Measurements from ENCODE around the gene PRKN. TPM values are rescaled to one million over a fixed set of nuclear protein-coding genes. Genes with fewer than 3 reads are reported as not detected.

The PRKN gene
- total and polyA plus RNA-seq, 2 experiments from 2014 or later, result 11.7 to 28.1 TPM

DNA sequence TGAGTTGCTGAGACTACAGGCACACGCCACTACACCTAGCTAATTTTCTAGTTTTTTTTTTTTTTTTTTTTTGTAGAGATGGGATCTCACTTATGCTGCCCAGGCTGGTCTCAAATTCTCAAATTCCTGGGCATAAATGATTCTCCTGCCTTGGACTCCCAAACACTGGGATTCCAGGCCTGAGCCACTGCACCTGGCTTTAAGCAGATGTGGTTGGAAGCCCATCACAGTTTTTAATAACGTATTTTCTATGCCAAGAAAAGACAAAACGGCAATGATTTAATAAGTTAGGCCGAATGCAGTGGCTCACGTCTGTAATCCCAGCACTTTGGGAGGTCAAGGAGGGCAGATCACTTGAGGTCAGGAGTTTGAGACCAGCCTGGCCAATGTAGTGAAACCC is 456.6 kb downstream of the PRKN start:
- Histone ChIP-seq H3K36me3 (no peaks in the 10 kb centered on the region), H3K9me3 (ENCODE audit: low read depth) (no peaks in the 10 kb centered on the region), H3K27ac (no peak overlapping the region), H3K4me1 (ENCODE audit: low read depth) (peaks cover 8% of the 10 kb centered on the region), H3K4me3 (no peak overlapping the region), H3K27me3 (no peaks in the 10 kb centered on the region)
- no peak for DNase-seq (ENCODE audit: low read depth in 1 of 2, low spot score in 1 of 2)
- TF ChIP-seq, protein P1, sequence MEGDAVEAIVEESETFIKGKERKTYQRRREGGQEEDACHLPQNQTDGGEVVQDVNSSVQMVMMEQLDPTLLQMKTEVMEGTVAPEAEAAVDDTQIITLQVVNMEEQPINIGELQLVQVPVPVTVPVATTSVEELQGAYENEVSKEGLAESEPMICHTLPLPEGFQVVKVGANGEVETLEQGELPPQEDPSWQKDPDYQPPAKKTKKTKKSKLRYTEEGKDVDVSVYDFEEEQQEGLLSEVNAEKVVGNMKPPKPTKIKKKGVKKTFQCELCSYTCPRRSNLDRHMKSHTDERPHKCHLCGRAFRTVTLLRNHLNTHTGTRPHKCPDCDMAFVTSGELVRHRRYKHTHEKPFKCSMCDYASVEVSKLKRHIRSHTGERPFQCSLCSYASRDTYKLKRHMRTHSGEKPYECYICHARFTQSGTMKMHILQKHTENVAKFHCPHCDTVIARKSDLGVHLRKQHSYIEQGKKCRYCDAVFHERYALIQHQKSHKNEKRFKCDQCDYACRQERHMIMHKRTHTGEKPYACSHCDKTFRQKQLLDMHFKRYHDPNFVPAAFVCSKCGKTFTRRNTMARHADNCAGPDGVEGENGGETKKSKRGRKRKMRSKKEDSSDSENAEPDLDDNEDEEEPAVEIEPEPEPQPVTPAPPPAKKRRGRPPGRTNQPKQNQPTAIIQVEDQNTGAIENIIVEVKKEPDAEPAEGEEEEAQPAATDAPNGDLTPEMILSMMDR (IDR thresholded peaks at IDR 0.05; ENCODE audit: low read depth, low read length), result no peak

DNA sequence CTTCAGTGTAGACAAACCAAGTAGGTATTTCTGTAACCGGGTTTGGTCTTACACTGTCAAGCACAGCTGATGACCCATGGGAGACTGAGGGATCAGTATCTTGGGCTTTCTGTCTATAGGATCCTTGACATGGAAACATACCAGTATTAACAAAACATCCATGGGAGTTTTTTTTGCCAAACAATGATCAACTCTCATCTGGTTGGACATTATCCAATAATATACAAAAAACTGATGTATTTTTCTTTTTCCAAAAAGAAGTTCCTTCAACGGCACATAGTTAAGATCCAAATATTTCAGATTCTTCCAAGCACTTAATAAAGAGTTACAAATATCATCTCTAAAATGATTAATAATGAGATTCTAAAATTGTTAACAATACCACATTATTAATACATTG is 459.9 kb downstream of the PRKN start:
- H3K4me1 ChIP-seq (ENCODE audit: low read depth), result peaks cover 8% of the 10 kb centered on the region
- H3K4me3 ChIP-seq, result no peak overlapping the region
- no peak overlapping the region for H3K27ac ChIP-seq
- no peaks in the 10 kb centered on the region for H3K27me3 ChIP-seq
- TF ChIP-seq, protein P1 (IDR thresholded peaks at IDR 0.05; ENCODE audit: low read depth, low read length), result no peak
- H3K36me3 ChIP-seq, result no peaks in the 10 kb centered on the region
- DNase-seq (ENCODE audit: low read depth in 1 of 2, low spot score in 1 of 2), result no peak
- no peaks in the 10 kb centered on the region for H3K9me3 ChIP-seq (ENCODE audit: low read depth)

DNA sequence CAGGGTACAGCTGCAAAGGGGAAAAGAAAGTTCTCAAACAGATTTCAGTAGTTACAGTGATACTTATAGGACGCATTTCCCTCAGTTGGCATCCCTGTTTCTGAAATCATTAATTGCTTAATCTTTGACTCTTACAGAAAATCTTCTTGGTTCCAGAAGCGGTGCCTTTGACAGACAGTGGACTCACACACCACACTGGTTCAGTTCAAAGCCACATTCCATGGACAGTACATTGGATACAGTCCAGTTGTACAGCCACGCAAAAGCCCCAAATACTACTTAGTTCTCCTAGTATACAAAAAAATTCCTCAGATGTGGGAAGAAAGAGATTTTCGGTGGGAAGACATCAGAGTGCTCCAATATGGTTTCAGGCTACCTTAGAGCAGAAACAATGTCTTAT is 460.4 kb downstream of the PRKN start:
- Histone ChIP-seq H3K27me3 (no peaks in the 10 kb centered on the region), H3K4me1 (ENCODE audit: low read depth) (peaks cover 8% of the 10 kb centered on the region), H3K27ac (no peak overlapping the region), H3K4me3 (no peak overlapping the region), H3K36me3 (no peaks in the 10 kb centered on the region), H3K9me3 (ENCODE audit: low read depth) (no peaks in the 10 kb centered on the region)
- DNase-seq (ENCODE audit: low read depth in 1 of 2, low spot score in 1 of 2), result no peak
- TF ChIP-seq, protein P1 (IDR thresholded peaks at IDR 0.05; ENCODE audit: low read depth, low read length), result no peak

- Histone ChIP-seq H3K27me3 (no peaks in the 10 kb centered on the region), H3K36me3 (no peaks in the 10 kb centered on the region), H3K4me3 (no peak overlapping the region), H3K27ac (no peak overlapping the region), H3K9me3 (ENCODE audit: low read depth) (no peaks in the 10 kb centered on the region), H3K4me1 (ENCODE audit: low read depth) (peaks cover 8% of the 10 kb centered on the region)
- no peak for DNase-seq (ENCODE audit: low read depth in 1 of 2, low spot score in 1 of 2)
- TF ChIP-seq, protein P1 (IDR thresholded peaks at IDR 0.05; ENCODE audit: low read depth, low read length), result no peak
Measured at GRCh38 chr6:162264581-162264980, 463.0 kb downstream of the PRKN start.

DNA sequence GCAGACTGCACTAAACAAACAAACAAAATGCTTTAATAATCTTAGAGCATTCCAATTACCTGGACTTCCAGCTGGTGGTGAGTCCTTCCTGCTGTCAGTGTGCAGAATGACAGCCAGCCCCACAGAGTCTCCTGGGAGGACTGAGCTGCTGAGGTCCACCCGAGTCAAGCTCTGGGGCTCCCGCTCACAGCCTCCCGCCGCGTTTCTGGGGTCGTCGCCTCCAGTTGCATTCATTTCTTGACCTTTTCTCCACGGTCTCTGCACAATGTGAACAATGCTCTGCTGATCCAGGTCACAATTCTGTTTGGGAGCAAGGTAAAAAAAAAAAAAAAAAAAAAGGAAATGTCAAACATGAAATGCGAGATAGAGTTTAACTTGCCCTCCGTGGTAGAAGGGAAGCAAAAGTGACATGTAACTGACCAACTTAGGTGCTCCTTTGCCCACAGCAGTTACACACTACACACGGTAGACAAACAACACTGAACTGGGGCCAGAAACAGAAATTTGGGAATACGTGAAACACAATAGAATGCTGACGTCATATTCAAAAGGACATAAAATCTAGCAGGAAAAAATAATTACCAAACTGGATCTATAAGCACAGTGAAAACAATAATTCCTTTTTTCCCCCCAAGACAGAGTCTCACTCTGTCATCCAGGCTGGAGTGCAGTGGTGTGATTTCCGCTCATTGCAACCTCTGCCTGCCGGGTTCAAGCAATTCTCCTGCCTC is 464.9 kb downstream of the PRKN start:
- no peak overlapping the region for H3K27ac ChIP-seq
- no peaks in the 10 kb centered on the region for H3K27me3 ChIP-seq
- H3K9me3 ChIP-seq (ENCODE audit: low read depth), result no peaks in the 10 kb centered on the region
- peaks cover 17% of the 10 kb centered on the region for H3K4me1 ChIP-seq (ENCODE audit: low read depth)
- H3K4me3 ChIP-seq, result no peak overlapping the region
- no peak for DNase-seq (ENCODE audit: low read depth in 1 of 2, low spot score in 1 of 2)
- H3K36me3 ChIP-seq, result no peaks in the 10 kb centered on the region
- TF ChIP-seq, protein P1 (IDR thresholded peaks at IDR 0.05; ENCODE audit: low read depth, low read length), result no peak
